SK-N-MC (cell line): ENCODE results near the gene PABPN1L.

Experiments used
- DNase-seq: peaks from one replicate; pipeline ENCODE4 v3.0.0-alpha.2; 2011; ENCODE audit warnings: low read depth, low spot score
- H3K27ac ChIP-seq: fragments of 200-600 bp; sonication (generic); 2 replicates; pipeline ENCODE4 v1.5.1; 2016; ENCODE audit warnings: mixed run types
- H3K36me3 ChIP-seq: fragments of 200-600 bp; sonication (generic); 2 replicates; pipeline ENCODE4 v1.6.1; 2017; ENCODE audit warnings: antibody characterized with exemption, low read length, mixed read lengths; ENCODE audit not compliant: insufficient read depth
- H3K4me3 ChIP-seq: fragments of 200-600 bp; sonication (generic); 2 replicates; pipeline ENCODE4 v1.5.1; 2016
- H3K9ac ChIP-seq: fragments of 200-600 bp; sonication (generic); 2 replicates; pipeline ENCODE4 v1.8.0; 2017; ENCODE audit warnings: mixed run types, mixed read lengths; ENCODE audit not compliant: insufficient read length
- H3K9me3 ChIP-seq: fragments of 200-600 bp; sonication (generic); 2 replicates; pipeline ENCODE4 v1.6.1; 2017; ENCODE audit warnings: low read depth, mild to moderate bottlenecking, antibody characterized with exemption, low read length, moderate library complexity, mixed read lengths
- EZH2 ChIP-seq: fragments of 200-600 bp; sonication (generic); IDR thresholded peaks from one replicate; pipeline ENCODE4 v1.6.1; 2017; ENCODE audit warnings: antibody characterized with exemption
- FOXP2 ChIP-seq: optimal IDR thresholded peaks from 2 replicates; pipeline ENCODE3; 2011; ENCODE audit warnings: mild to moderate bottlenecking, moderate library complexity; ENCODE audit not compliant: insufficient read depth; ENCODE audit errors: extremely low read length, control extremely low read depth
- POLR2AphosphoS5 ChIP-seq: IDR thresholded peaks from 2 replicates; pipeline ENCODE4 v1.6.1; 2012; ENCODE audit warnings: mild to moderate bottlenecking, low read depth, low read length, borderline replicate concordance

Gene PABPN1L

GRCh38 chr16:88877564-88878289 lies 11.3 kb upstream of the PABPN1L start:
- no peak for TF ChIP-seq POLR2AphosphoS5
- TF ChIP-seq EZH2 = no peak
- TF ChIP-seq FOXP2 = no peak
- Histone ChIP-seq H3K4me3 (no peak overlapping the region), H3K9me3 (no peaks in the 10 kb centered on the region), H3K27ac (no peak overlapping the region), H3K36me3 (no peaks in the 10 kb centered on the region), H3K9ac (no peak overlapping the region)
- DNase-seq = no peak

DNA sequence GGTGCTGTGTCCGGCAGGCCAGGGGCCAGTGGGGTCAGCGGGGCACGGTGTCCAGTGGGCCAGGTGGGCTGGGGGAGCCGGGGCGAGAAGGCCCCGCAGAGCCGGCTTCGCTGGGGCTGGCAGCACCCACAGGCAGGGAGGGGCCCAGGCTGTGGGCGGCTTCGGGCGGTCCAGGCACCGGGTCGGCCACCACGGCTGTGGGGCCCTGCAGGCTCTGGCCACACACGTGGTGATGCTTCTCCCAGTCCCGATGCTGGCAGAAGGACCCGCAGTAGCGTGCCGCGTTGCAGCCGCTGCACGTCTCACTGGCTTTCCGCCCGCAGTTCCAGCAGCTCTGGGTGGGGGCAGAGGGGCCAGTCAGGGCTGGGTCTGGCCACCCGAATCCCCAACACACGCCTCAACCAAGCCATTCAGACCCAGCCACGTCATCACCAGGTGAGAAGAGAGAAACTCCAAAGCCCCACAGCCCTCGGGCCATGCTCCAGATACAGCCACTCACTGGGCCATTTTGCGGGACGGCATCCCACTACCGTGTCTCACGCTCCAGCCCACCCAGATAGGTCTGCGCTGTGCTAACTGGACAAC lies 10.6 kb upstream of the PABPN1L start:
- Histone ChIP-seq H3K27ac (no peak overlapping the region), H3K36me3 (no peaks in the 10 kb centered on the region), H3K9ac (no peak overlapping the region), H3K4me3 (no peak overlapping the region), H3K9me3 (no peaks in the 10 kb centered on the region)
- no peak for TF ChIP-seq FOXP2
- TF ChIP-seq EZH2 = no peak
- no peak for TF ChIP-seq POLR2AphosphoS5
- no peak for DNase-seq

DNA sequence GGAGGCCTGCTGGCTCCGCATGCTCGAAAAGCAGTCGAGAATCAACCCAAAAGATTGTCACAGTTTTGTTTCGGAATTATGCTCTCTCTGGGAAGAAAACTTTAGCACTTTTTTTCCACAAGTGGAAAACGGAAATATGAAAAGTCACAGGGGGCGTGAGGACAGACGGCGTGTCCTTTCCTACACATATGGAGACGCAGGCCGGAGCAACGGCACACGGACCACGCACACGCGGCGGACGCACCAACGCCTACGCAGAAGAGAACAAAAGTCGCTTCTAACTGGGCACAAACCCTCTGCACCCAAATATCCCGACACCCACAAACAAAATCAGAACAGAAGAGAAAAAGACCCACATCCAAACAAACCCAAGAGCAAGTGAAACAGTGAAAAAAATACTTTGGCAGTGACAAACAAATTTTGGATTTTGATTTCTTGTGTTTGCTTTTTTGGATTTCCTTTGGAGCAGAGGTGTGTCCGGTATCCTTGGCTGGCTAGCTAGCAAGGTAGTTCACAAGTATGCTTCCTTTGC lies 9.3 kb upstream of the PABPN1L start:
- TF ChIP-seq FOXP2 (no peak), EZH2 (no peak), POLR2AphosphoS5 (no peak)
- H3K9ac ChIP-seq = no peak overlapping the region
- H3K36me3 ChIP-seq = no peaks in the 10 kb centered on the region
- no peak overlapping the region for H3K27ac ChIP-seq
- H3K9me3 ChIP-seq = no peaks in the 10 kb centered on the region
- no peak for DNase-seq
- H3K4me3 ChIP-seq = no peak overlapping the region

DNA sequence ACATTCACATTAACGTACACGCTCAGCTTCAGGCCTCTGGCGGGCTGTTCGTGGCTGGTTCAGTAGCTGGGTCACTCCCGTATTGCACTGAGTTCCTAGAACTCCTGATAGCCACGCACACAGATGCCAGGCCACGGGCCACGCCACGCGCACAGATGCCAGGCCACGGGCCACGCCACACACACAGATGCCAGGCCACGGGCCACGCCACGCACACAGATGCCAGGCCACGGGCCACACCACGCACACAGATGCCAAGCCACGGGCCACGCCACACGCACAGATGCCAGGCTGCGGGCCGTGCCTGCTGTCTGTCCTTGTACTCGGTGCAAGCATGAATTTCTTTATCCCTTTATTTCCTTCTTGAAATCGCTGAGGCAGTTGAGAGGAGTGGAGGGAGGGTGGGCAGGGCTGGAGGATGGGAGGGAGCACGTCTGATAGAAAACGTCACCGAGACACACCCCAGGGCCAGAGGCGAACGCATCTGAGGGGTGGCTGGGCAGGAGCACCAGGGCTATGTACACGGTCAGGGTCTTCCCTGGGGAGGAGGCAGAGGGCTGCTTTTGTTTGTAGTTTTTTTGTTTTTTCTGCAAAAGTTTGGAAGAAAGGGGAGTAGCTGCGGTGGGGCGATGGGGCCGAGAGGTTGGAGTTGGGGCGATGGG lies 8.6 kb upstream of the PABPN1L start:
- Histone ChIP-seq H3K36me3 (no peaks in the 10 kb centered on the region), H3K9me3 (no peaks in the 10 kb centered on the region), H3K27ac (no peak overlapping the region), H3K4me3 (no peak overlapping the region), H3K9ac (no peak overlapping the region)
- no peak for TF ChIP-seq POLR2AphosphoS5
- TF ChIP-seq EZH2 = no peak
- TF ChIP-seq FOXP2 = no peak
- no peak for DNase-seq

- no peak overlapping the region for H3K4me3 ChIP-seq
- DNase-seq = no peak
- no peaks in the 10 kb centered on the region for H3K9me3 ChIP-seq
- no peak overlapping the region for H3K27ac ChIP-seq
- TF ChIP-seq EZH2 = no peak
- TF ChIP-seq POLR2AphosphoS5 = no peak
- no peak for TF ChIP-seq FOXP2
- no peak overlapping the region for H3K9ac ChIP-seq
- no peaks in the 10 kb centered on the region for H3K36me3 ChIP-seq
Observed at GRCh38 chr16:88872650-88873331, 6.3 kb upstream of the PABPN1L start.

- no peaks in the 10 kb centered on the region for H3K9me3 ChIP-seq
- H3K9ac ChIP-seq = no peak overlapping the region
- no peak overlapping the region for H3K4me3 ChIP-seq
- TF ChIP-seq FOXP2 (no peak), EZH2 (no peak), POLR2AphosphoS5 (no peak)
- no peaks in the 10 kb centered on the region for H3K36me3 ChIP-seq
- H3K27ac ChIP-seq = no peak overlapping the region
- no peak for DNase-seq
Observed at GRCh38 chr16:88871730-88872416, 5.4 kb upstream of the PABPN1L start.

GRCh38 chr16:88871349-88871702 lies 4.9 kb upstream of the PABPN1L start:
- H3K36me3 ChIP-seq = no peaks in the 10 kb centered on the region
- no peak overlapping the region for H3K27ac ChIP-seq
- TF ChIP-seq EZH2 = no peak
- TF ChIP-seq POLR2AphosphoS5 = no peak
- no peak for TF ChIP-seq FOXP2
- H3K4me3 ChIP-seq = no peak overlapping the region
- H3K9ac ChIP-seq = no peak overlapping the region
- no peak for DNase-seq
- H3K9me3 ChIP-seq = no peaks in the 10 kb centered on the region

DNA sequence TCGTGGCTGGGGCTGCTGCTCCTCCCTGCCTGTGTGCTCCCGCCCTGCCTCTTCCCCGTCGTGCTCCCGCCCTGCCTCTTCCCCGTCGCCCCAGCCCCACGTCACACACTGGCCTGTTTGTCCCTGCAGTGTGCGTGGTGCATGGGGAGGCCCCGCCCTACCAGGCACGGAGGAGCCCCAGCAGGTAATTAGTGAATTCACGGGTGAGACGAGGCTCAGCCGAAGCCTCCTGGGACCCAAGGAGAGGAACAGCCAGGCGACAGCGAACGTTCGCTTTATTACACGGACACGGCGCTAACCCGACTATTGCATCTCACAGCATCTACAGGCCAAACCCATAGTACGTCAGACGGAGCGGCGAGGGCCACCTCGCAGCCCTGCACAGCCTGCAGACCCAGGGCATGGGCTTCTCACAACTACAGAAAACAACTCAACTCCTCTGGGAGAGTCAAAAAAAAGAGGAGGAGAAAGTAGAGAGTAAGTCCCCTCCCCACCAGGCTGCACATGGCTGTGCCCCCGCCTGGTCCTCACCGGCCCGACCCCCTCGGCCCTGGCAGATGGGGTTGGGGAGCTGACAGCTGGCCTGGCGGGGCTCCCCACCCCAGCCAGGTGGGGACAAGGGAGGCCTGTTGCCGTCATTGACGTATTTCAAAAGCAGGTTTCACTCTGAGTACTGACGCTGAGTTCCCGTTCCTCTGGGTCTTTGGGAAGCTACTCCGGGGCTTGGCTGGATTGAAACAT lies 4.3 kb upstream of the PABPN1L start:
- no peak for DNase-seq
- Histone ChIP-seq H3K9ac (no peak overlapping the region), H3K9me3 (no peaks in the 10 kb centered on the region), H3K36me3 (no peaks in the 10 kb centered on the region), H3K27ac (no peak overlapping the region), H3K4me3 (no peak overlapping the region)
- TF ChIP-seq EZH2 = no peak
- TF ChIP-seq FOXP2 = no peak
- TF ChIP-seq POLR2AphosphoS5 = no peak
